HepG2 (cell line): ENCODE data around the gene KCNIP4. TPM values are rescaled to one million over a fixed set of nuclear protein-coding genes. Genes with fewer than 3 reads are reported as not detected.

ENCODE experiments used
- ATAC-seq: fragments of 200-7000 bp; cut with Tn5 transposase; 3 replicates; pipeline ENCODE4 v1.9.1; 2020; ENCODE audit warnings: mild to moderate bottlenecking, moderate library complexity
- BruUV-seq: library from RNA; stranded (reverse); fragments of 400-500 nt; replicated peaks from 2 replicates; lab custom pipeline; 2021; lab: Mats Ljungman, UMichigan
- CTCF ChIA-PET: fragments of 300-600 bp; formaldehyde crosslinking; extraction: SDS; loops from one replicate; lab custom pipeline; 2021; ENCODE audit warnings: low total read pairs, inconsistent platforms, low intra/inter-chr PET ratio; lab: Yijun Ruan, JAX
- POLR2A ChIA-PET: fragments of 350-600 bp; sonication (Branson Sonifier 250); formaldehyde crosslinking; loops from one replicate; lab custom pipeline; 2020; ENCODE audit warnings: antibody characterized with exemption, inconsistent platforms; lab: Yijun Ruan, JAX
- DNase-seq: peaks from one replicate; pipeline ENCODE4 v3.0.0-alpha.2; 2015; ENCODE audit warnings: low spot score
- FAIRE-seq: peaks from 3 replicates; lab custom pipeline; 2011; peaks lifted over from hg19 to GRCh38; lab: Jason Lieb, UNC
- H2AFZ ChIP-seq: one replicate; pipeline ENCODE4 v1.6.1; 2011; ENCODE audit warnings: low read length, inconsistent platforms
- H3K27ac ChIP-seq: fragments of 300-600 bp; 3 replicates; pipeline ENCODE4 v1.8.0; 2011; ENCODE audit warnings: mixed run types, mild to moderate bottlenecking, mixed read lengths, low read length, inconsistent platforms; ENCODE audit not compliant: insufficient read depth; ENCODE audit errors: extremely low read length
- H3K27me3 ChIP-seq, 2 experiments: fragments of 200-600 bp in 1 of 2; 2 replicates in 1 of 2; 3 replicates in 1 of 2; pipeline versions ENCODE4 v1.6.0 to v1.8.0; 2011; ENCODE audit warnings: low read length in 2 of 2, mild to moderate bottlenecking in 2 of 2, moderate library complexity in 2 of 2, inconsistent platforms in 1 of 2; ENCODE audit not compliant: insufficient read depth in 2 of 2, control insufficient read depth in 1 of 2
- H3K36me3 ChIP-seq, 2 experiments: fragments of 200-600 bp in 1 of 2; replicated peaks in 1 of 2; 2 replicates in 1 of 2; 3 replicates in 1 of 2; pipeline versions ENCODE4 v1.5.1 to v1.8.0; 2011; ENCODE audit warnings: low read length in 2 of 2, inconsistent platforms in 1 of 2; ENCODE audit not compliant: insufficient read depth in 2 of 2, control insufficient read depth in 1 of 2
- H3K4me1 ChIP-seq: 2 replicates; pipeline ENCODE4 v1.5.1; 2012; ENCODE audit warnings: low read length, inconsistent platforms; ENCODE audit not compliant: insufficient read depth
- H3K4me2 ChIP-seq: 2 replicates; pipeline ENCODE4 v1.6.0; 2011; ENCODE audit warnings: low read depth, low read length, inconsistent platforms
- H3K4me3 ChIP-seq, 3 experiments: fragments of 200-600 bp in 1 of 3; sonication (generic), shearing (Covaris generic) in 1 of 3; replicated peaks in 1 of 3; 2 replicates each; pipeline ENCODE4 v1.5.1; 2011 to 2016; ENCODE audit warnings: low read length in 3 of 3, inconsistent platforms in 2 of 3, low read depth in 2 of 3, mild to moderate bottlenecking in 2 of 3, control low read depth in 1 of 3, mixed read lengths in 1 of 3; ENCODE audit not compliant: insufficient read depth in 1 of 3
- H3K79me2 ChIP-seq: one replicate; pipeline ENCODE4 v1.6.1; 2011; ENCODE audit warnings: low read length, inconsistent platforms; ENCODE audit not compliant: insufficient read depth
- H3K9ac ChIP-seq: 2 replicates; pipeline ENCODE4 v1.6.0; 2011; ENCODE audit warnings: mild to moderate bottlenecking, low read depth, low read length, inconsistent platforms; ENCODE audit not compliant: insufficient read depth
- H3K9me3 ChIP-seq: 2 replicates; pipeline ENCODE4 v1.5.1; 2012; ENCODE audit warnings: mild to moderate bottlenecking, low read length
- H4K20me1 ChIP-seq: 2 replicates; pipeline ENCODE4 v1.6.0; 2011; ENCODE audit warnings: inconsistent platforms, mild to moderate bottlenecking, low read length, moderate library complexity; ENCODE audit not compliant: insufficient read depth
- ZFP36 ChIP-seq: fragments of 150-350 bp; IDR thresholded peaks from 2 replicates; pipeline ENCODE4 v1.6.1; 2018; ENCODE audit warnings: borderline replicate concordance, low read length, low read depth; ENCODE audit not compliant: partially characterized antibody
- ZNF839 ChIP-seq: sonication (generic); formaldehyde crosslinking; IDR thresholded peaks from 2 replicates; pipeline ENCODE4 v1.4.0; 2020; ENCODE audit warnings: missing genetic modification reagents, mild to moderate bottlenecking, borderline replicate concordance
- in situ Hi-C: cut with HindIII; loops from 2 replicates; pipeline ENCODE4 v1.10.0; 2017; ENCODE audit warnings: low pct_unique_long_range_greater_than_20kb; ENCODE audit not compliant: extremely low pct_ligation_motif_present
- intact Hi-C: fragments of 100-400 bp; cut with micrococcal nuclease; formaldehyde crosslinking; loops from one replicate; pipeline ENCODE4 v1.10.0; 2022; ENCODE audit not compliant: unreplicated experiment
- polyA plus RNA-seq, 8 experiments: library from polyadenylated mRNA; depleted of rRNA in 3 of 8; stranded (reverse) in 7 of 8; unstranded in 1 of 8; fragments of >200 nt; fragmentation: Illumina TruSeq in 4 of 8; extraction: Trizol in 4 of 8; gene quantifications; 2 replicates each; pipeline versions ENCODE4 v1.2.1 to v1.2.3, GENCODE V29; 2011 to 2016; ENCODE audit warnings: low read depth in 4 of 8, missing spikeins in 1 of 8, mixed read lengths in 1 of 8; ENCODE audit not compliant: insufficient read depth in 1 of 8
- total RNA-seq, 5 experiments: library from RNA; depleted of rRNA; stranded (reverse); fragments of >200 nt; fragmentation: Illumina TruSeq; extraction: Trizol; gene quantifications; 2 replicates each; pipeline ENCODE4 v1.2.3, GENCODE V29; 2016; ENCODE audit warnings: low read depth in 1 of 5
- TF ChIP-seq, protein P1 (sequence below): IDR thresholded peaks from 2 replicates; pipeline ENCODE4 v1.6.1; 2012; ENCODE audit warnings: low read length, improper control_type of control experiment

The KCNIP4 gene
- total and polyA plus RNA-seq, 2 of the 13 experiments (the other 11 are each of a cell fraction or from before 2014, with no cell fraction given) = 0.09 TPM; not detected in 1

DNA sequence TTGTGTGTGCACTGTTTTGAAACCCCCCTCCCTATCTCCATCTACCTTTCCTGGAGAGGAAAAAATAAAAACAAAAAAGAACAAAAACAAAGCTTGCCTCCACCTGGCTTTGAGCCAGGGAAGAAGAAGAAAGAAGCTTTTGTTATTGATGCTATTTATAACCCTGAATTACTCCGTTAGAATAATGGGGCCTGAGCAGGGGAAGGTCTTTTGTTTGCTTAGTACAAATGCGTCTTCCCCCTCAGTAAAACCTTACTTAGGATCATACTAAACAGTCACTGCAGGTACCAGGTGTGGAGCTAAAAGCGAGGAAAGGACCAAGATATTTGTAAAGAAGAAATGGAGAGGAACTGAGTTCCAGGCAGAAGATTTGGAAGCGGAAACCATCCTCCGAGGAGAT is 352.1 kb downstream of the KCNIP4 start (continued):
- TF ChIP-seq, protein P1, sequence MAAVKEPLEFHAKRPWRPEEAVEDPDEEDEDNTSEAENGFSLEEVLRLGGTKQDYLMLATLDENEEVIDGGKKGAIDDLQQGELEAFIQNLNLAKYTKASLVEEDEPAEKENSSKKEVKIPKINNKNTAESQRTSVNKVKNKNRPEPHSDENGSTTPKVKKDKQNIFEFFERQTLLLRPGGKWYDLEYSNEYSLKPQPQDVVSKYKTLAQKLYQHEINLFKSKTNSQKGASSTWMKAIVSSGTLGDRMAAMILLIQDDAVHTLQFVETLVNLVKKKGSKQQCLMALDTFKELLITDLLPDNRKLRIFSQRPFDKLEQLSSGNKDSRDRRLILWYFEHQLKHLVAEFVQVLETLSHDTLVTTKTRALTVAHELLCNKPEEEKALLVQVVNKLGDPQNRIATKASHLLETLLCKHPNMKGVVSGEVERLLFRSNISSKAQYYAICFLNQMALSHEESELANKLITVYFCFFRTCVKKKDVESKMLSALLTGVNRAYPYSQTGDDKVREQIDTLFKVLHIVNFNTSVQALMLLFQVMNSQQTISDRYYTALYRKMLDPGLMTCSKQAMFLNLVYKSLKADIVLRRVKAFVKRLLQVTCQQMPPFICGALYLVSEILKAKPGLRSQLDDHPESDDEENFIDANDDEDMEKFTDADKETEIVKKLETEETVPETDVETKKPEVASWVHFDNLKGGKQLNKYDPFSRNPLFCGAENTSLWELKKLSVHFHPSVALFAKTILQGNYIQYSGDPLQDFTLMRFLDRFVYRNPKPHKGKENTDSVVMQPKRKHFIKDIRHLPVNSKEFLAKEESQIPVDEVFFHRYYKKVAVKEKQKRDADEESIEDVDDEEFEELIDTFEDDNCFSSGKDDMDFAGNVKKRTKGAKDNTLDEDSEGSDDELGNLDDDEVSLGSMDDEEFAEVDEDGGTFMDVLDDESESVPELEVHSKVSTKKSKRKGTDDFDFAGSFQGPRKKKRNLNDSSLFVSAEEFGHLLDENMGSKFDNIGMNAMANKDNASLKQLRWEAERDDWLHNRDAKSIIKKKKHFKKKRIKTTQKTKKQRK = no peak
- no peak for TF ChIP-seq ZFP36

DNA sequence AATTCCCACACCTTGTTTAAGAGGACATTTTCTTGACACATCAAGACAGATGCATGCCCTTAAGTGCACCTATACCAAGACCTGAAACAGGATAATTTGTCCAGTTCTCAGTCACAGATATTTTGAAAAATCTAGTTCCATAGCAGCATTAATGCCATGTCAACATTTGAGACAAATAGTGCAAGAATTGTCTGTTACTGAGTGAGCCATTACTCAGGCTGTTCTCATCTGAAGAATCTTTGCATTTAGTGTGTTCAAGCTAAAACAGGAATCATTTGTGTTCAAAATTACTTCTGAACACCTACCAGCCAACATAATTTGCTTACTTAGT is 354.9 kb downstream of the KCNIP4 start:
- no peak for FAIRE-seq
- no peak overlapping the region for H3K4me2 ChIP-seq
- ChIA-PET CTCF (no interaction called here), POLR2A (no interaction called here)
- H3K9me3 ChIP-seq = no peaks in the 10 kb centered on the region
- H3K27ac ChIP-seq = no peak overlapping the region
- H3K9ac ChIP-seq = no peak overlapping the region
- in situ Hi-C loops = no loop called here
- H4K20me1 ChIP-seq = no peaks in the 10 kb centered on the region
- no peaks in the 10 kb centered on the region for H3K36me3 ChIP-seq
- no peaks in the 10 kb centered on the region for H3K27me3 ChIP-seq
- H3K79me2 ChIP-seq = no peaks in the 10 kb centered on the region
- no peak for TF ChIP-seq ZNF839 (CRISPR knock-in tag)
- TF ChIP-seq, all 625 proteins: peak for 0
- ATAC-seq = no peak
- intact Hi-C loops = loop anchor here (5.0 kb wide), 1 partner anchor 621 kb away; no protein-coding TSS in a partner anchor
- no peak overlapping the region for H3K4me3 ChIP-seq
- no peak overlapping the region for H2AFZ ChIP-seq
- BruUV-seq = no TSS peak
- no peak for DNase-seq
- no peaks in the 10 kb centered on the region for H3K4me1 ChIP-seq
